ENCODE results near the gene ROR2.

DNA sequence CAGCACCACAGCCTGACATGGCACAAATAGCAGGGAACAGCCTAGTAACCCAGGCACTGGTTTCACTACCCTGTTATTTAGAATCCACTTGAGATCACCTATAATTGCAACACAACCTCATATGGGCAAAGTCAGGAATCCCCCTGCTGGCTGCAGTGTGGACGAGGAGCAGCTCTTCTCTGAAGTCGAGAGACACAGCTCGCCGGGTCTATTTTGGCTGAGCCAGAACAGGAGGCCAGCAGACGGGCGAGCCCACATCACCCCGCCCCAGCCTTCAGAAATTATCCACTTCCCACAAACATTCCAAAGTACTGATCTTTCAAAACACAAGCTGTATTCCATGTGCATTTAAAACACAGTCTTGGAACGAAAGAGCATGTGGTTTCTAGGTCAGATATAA lies 179.0 kb downstream of the ROR2 start:
- TF ChIP-seq, protein P1, sequence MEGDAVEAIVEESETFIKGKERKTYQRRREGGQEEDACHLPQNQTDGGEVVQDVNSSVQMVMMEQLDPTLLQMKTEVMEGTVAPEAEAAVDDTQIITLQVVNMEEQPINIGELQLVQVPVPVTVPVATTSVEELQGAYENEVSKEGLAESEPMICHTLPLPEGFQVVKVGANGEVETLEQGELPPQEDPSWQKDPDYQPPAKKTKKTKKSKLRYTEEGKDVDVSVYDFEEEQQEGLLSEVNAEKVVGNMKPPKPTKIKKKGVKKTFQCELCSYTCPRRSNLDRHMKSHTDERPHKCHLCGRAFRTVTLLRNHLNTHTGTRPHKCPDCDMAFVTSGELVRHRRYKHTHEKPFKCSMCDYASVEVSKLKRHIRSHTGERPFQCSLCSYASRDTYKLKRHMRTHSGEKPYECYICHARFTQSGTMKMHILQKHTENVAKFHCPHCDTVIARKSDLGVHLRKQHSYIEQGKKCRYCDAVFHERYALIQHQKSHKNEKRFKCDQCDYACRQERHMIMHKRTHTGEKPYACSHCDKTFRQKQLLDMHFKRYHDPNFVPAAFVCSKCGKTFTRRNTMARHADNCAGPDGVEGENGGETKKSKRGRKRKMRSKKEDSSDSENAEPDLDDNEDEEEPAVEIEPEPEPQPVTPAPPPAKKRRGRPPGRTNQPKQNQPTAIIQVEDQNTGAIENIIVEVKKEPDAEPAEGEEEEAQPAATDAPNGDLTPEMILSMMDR (conservative IDR thresholded peaks at IDR 0.05 in 1 of 2, IDR thresholded peaks at IDR 0.05 in 1 of 2; ENCODE audit: extremely low read depth in 1 of 2, insufficient read depth in 1 of 2, low read depth in 1 of 2, low read length in 2 of 2), result peak in 1 of 2 donors; percentile 34
- TF ChIP-seq EZH2 (IDR thresholded peaks at IDR 0.05; ENCODE audit: borderline replicate concordance, low read length), result no peak

Data from mammary epithelial cell (primary cell).